A204.1 (cell line): ENCODE measurements around the gene ARID4A.
"Not testable (repeated sequence)": the region's sequence is repeated elsewhere in the genome, so short reads cannot be mapped to it uniquely, and the experiment has no call there.

Experiments
- FAIRE-seq: peaks from 2 replicates; lab custom pipeline; 2012; peaks lifted over from hg19 to GRCh38; lab: Jason Lieb, UNC

Gene ARID4A

GRCh38 chr14:58298477-58299400 lies at the start of gene ARID4A:
TSS of gene ARID4A (plus strand) at chr14:58298555. CDS start at chr14:58299855, 1,300 bp downstream.
- FAIRE-seq, result no peak

GRCh38 chr14:58249611-58250010 lies 48.7 kb upstream of the ARID4A start:
- FAIRE-seq, result no peak

DNA sequence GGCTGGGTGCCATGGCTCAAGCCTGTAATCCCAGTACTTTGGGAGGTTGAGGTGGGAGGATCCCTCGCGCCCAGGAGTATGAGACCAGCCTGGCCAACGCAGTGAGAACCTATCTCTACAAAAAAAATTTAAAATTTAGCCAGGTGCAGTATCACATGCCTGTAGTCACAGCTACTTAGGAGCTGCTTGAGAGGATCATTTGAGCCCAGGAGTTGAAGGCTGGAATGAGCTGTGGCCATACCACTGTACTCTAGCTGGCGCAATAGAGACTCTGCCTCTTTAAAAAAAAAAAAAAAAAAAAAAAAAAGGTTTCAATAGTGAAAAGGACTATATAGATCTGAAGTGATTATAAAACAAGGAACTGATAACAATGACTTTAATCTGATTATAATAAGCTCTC lies 40.2 kb upstream of the ARID4A start:
- no peak for FAIRE-seq

GRCh38 chr14:58262005-58262404 lies 36.4 kb upstream of the ARID4A start:
- FAIRE-seq, result not testable (repeated sequence)

- no peak for FAIRE-seq
Observed at GRCh38 chr14:58265401-58265800, 33.0 kb upstream of the ARID4A start.

- no peak for FAIRE-seq
Observed at GRCh38 chr14:58270628-58271027, 27.7 kb upstream of the ARID4A start.

- no peak for FAIRE-seq
Observed at GRCh38 chr14:58272588-58273372, 25.6 kb upstream of the ARID4A start.

DNA sequence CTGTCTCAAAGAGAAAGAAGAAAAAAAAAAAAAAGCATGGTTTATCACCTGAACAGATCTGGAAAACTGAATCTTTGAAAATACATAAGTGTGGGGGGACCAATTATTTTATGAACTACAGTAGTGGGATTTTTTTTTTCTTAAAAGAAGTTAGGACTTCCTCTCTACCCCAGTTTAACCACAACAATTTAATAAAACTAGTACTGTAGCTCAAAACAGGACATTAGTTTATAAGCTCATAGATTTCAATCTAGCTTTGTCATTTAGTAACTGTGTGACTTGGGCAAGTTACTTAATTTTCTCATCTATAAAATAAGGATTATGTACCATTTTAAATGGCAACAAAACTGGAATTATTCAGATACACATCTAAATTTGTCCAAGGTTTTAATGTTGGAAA lies 23.5 kb upstream of the ARID4A start:
- FAIRE-seq, result no peak

DNA sequence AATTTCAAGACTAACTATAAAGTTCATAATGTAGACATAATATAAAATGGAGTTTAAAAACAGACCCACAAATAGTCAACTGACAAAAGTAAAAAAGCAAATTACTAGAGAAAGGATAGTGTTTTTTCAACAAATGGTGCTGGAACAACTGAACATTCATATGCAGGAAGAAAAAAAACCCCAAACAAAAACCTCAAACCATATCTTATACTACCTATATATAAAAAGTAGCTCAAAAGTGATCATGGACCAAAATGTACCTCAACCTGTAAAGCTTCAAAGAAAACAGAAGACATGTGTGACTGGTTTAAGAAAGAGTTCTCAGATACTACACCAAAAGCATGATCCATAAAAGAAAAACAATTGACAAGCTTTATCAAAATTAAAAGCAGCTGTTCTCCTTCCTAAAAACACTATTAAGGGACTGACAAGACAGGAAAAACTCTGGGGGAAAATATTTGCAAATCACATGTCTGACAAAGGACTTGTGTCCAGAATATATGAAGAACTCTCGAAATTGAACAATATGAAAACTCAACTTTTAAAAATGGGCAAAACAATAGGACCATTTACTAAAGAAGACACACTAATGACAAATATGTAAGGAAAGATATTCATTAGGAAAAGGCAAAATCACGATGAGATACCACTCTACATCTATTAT lies 22.7 kb upstream of the ARID4A start:
- no peak for FAIRE-seq

DNA sequence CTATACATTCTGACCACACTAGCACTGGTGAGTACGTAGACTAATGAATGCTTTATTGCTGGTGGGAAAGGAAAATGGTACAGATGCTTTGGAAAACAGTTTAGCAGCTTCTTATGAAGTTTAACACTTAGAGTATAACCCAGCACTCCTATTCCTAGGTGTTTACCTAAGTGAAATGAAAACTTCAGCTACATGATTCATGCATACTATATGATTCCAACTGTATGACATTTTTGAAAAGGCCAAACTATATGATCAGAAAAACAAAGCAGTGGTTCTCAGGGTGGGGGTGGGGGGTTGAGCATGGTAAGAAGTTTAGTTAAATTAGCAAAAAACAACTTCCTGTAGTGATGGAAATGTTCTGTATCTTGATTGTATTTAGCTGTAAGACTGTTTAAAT lies 22.1 kb upstream of the ARID4A start:
- no peak for FAIRE-seq

DNA sequence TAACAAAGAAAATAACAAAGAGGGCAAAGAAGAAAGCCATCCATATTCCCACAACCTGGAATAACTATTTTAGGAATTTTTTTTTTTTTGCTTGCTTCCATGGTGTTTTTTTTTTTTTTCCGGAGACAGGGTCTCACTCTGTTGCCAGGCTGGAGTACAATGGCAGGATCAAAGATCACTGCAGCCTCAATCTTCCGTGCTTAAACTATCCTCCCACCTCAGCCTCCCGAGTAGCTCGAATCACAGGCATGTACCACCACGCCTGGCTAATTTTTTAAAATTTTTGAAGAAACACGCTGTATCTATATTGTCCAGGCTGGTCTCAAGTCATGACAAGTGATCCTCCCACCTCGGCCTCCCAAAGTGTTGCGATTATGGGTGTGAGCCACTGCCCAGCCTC lies 20.2 kb upstream of the ARID4A start:
- FAIRE-seq, result no peak

- no peak for FAIRE-seq
Observed at GRCh38 chr14:58280954-58281787, 17.2 kb upstream of the ARID4A start.

DNA sequence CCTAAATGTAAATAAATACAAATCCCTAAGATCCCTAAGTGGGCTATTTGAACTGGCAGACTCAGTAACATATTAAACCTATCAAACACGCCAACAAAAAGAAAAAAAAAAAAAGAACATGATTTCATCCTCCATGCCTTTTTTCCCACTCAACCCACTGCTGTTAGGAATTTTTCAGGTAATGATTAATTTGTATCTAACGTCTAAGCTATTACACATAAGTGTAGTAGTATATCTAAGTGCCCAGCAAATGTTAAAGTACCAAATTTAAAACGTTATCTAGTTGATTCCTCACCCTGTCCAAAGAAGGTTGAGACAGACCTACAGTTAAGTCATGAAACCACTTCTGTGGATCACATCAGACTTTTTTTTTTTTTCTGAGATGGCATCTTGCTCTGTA lies 16.4 kb upstream of the ARID4A start:
- no peak for FAIRE-seq

GRCh38 chr14:58282925-58283593 lies 15.3 kb upstream of the ARID4A start:
- no peak for FAIRE-seq

DNA sequence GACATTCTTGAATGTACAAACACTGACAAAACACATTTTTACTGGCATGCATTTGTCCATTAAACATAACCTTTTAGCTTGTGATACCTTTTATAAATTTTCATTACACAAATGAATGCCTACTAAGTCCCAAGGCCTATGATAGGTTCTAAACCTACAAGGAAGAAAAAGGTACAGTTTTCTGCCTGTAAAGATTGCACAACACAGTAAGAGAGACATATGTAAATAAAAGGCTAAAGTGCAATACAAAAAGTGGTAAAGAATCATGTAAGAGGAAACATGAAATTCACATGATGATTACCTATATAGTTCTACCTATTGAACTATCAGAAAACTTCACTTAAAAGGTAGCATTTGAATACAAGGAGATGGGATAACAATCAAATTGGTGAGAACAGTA lies 14.6 kb upstream of the ARID4A start:
- FAIRE-seq, result no peak

- FAIRE-seq, result no peak
Observed at GRCh38 chr14:58285132-58285531, 13.2 kb upstream of the ARID4A start.

DNA sequence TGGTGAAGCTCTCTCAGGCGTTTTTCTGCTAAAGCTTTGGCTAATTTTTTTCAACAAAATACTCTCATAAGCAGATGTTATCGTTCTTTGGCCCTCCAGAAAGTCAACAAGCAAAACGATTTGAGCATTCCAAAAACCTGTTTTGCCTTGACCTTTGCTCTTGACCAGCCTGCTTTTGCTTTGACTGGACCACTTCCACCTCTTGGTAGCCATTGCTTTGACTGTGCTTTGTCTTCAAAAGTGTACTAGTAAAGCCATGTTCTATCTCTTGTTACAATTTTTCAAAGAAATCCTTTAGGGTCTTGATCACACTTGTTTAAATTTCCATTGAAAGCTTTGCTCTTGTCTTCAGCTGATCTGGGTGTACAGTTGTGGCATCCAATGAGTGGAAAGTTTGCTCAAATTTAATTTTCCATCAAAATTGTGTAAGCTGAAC lies 10.7 kb upstream of the ARID4A start:
- FAIRE-seq, result no peak

- no peak for FAIRE-seq
Observed at GRCh38 chr14:58288106-58288792, 10.1 kb upstream of the ARID4A start.

DNA sequence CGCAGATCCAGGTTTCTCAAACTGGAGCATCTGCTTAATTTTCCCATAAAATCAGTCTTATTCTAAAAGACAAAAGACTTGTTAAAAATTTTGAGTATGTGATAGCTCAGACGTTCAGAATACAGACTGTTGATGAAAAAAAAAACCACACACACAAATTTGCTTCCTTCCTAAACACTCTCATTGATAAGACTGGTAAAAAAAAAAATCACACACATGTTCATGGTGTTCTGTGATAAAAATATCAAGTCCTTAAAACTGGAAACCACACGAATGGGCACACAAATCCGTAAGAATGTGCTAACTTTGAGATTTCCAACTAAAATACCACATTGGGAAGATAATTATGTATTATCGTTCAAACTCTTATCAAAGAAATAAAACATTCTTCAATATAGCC lies 6.7 kb upstream of the ARID4A start:
- FAIRE-seq, result no peak

DNA sequence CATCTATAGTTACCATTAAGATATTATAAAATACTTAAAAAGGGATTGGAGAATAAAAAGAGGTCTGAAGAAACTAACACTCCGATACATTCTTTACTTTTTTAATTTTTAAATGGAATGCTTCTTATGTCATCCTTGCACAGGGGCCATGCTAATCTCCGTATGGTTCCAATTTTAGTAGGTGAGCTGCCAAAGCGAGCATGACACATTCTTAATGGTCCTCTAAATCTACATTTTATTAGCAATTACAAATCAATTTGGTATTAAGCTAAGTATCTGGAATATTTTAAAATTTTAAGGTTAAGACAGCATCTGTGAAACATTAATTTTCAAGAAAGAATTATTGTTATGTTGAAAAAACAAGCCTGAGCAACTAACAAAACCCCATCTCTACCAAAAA lies 6.2 kb upstream of the ARID4A start:
- no peak for FAIRE-seq

DNA sequence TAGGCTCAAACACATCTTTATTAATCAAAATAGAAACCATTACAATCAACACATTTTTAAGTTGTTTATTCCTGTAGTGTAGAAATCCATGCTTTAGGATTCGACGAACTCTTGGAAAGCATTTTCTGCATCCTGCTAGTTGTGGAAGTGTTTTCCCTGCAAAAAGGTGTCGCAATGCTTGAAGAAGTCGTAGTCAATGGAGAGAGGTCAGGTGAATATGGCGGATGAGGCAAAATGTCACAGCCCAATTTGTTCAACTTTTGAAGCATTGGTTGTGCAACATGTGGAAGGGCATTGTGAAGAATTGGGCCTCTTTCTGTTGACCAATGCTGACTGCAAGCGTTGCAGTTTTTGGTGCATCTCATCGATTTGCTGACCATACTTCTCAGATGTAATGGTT lies 4.2 kb upstream of the ARID4A start:
- FAIRE-seq, result no peak
